Left forelimb (tissue), 1 donor: Measurements from ENCODE around the gene VMAC.
"Not testable (repeated sequence)": the region's sequence is repeated elsewhere in the genome, so short reads cannot be mapped to it uniquely, and the experiment has no call there.

Experiments used
- DNase-seq: peaks from one replicate; pipeline ENCODE4 v3.0.0-alpha.2; 2018; ENCODE audit warnings: low spot score

The VMAC gene, protein sequence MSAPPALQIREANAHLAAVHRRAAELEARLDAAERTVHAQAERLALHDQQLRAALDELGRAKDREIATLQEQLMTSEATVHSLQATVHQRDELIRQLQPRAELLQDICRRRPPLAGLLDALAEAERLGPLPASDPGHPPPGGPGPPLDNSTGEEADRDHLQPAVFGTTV

DNA sequence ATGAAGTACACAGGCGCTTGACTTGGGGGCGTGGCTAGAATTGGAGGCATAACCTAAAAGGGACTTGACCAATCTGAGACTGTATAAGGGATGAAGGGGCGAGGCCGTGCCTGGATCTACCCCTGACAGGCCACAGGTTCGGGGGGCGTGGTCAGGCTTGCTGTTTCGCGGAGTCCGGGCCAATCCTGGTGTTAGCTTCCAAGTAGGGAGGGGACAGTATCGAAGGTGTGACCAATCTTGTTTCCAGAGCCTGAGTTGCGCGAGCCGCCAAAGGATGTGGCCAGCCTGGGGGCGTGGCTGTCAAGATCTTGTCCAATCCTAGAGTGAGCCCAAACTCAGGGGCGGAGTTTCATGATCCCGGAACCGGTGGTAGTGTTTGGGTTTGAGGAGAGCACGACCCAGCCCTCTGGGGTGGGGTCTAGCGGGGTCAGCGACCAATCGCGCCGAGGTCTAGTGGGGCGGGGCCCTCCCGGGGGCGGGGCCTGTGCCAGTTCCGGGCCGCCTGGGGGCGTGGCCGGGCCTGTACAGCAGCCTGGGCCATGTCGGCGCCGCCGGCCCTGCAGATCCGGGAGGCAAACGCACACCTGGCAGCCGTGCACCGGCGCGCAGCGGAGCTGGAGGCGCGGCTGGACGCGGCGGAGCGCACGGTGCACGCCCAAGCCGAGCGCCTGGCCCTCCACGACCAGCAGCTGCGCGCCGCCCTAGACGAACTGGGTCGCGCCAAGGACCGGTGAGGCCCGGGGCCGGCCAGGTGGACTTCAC is at the start of gene VMAC:
TSS of gene VMAC (plus strand) at position 521 of the 762 bp plus-strand sequence. CDS start at position 540, 19 bp downstream.
- DNase-seq: peak; percentile 100

DNA sequence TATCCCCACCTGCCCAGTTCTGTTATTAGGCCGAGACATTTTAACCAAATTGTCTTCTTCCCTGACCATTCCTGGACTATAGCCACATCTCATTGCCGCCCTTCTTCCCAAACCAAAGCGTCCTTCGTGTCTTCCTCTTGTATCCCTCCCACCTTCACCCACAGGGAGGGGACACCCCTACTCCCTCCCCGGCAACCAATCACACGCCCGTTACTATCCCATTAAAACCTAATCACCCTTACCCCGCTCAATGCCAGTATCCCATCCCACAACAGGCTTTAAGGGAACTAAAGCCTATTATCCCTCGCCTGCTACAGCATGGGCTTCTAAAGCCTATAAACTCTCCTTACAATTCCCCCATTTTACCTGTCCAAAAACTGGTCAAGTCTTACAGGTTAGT is 49.5 kb upstream of the VMAC start:
- not testable (repeated sequence) for DNase-seq

- DNase-seq: no peak
Observed at GRCh38 chr19:5857203-5858081, 47.2 kb upstream of the VMAC start.

DNA sequence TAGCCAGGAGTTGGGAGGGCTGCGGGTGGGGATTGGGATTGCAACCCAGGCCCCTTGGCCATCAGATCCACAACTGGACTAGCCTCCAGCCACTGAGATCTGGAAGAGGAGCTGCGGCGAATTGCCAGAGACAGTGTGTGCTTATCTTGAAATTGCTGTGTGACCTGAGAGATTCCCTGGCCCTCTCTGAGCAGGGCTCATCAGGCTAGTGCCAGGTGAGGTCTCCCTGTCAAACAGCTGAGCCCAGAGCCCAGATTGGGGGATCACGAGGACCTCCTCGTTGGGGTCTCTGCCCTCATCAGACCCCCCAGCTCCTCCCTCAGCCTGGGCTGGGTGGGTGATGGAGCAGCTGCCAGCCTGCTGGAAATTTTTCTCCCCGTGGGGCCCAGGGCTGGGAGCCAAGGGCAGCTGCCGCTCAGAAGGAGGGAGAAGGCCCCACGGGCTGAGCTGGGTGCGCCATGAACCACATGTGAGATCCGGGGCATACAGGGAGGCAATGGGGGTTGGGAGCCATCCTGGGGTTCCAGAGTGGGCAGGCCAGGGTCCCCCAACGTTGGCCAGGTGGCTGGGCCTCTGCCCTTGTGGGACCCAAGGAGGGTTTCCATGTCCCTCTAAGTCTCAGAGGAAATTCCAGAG is 41.5 kb upstream of the VMAC start:
- DNase-seq: no peak

GRCh38 chr19:5864013-5864720 is 40.5 kb upstream of the VMAC start:
- no peak for DNase-seq

GRCh38 chr19:5864725-5865486 is 39.8 kb upstream of the VMAC start:
- DNase-seq: no peak

DNA sequence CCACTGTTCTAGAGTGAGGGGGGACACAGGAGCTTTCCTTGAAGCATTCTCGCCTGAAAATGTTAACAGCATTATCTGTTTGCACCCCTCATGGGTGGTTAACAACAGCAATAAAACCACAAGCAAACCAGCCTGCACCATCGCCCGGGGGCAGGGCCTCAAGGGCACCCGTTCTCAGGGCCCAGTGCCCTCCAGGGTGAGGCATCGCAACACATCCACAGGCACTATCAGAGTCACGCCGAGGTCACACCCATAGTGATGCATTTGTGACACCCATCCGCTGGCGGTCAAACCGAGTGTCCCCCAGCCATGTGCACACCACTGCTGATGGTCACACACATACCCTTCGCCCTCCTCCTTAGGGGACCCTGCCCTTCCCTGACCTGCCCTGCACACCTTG is 38.9 kb upstream of the VMAC start:
- DNase-seq: no peak

DNA sequence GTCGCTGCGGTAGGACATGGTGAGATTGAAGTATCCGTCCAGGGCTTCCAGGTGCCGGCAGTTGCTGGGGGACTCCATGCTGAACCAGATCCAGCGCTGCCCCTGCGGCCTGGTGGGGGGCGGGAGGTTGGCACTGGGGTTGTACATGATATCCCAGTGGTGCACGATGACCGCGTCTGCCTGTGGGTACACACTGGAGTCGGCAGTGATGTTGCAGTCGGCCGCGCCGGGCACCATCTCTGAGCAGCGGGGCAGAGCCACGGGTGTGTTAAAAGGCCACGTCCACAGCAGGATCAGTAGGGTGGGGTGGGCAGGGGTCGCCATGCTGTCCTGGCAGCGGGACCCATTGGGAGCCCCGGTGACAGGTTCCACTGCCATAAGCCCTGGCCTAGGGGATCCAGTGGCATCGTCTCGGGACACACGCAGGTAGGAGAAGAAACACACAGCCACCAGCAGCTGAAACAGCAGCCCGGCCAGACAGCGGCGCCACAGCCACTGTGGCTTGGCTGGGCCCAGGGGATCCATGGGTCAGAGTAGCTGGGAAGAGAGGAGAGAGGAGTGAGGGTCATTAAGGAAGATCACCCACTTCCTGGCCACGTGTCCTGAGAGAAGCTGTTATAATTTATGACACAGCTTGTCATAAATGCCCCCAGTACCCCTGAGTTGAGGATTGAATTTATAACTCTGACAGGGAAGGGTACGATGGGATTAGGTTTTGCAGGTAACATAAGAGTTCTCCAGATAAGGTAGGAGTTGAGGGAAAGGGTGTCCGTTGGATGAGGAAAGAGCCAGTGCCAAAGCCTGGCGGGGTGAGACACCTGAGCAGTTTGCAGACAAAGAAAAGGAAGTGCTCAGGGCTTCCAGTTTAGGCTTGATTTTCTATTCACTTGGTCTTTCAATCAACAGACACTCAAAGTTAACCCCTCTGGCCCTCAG is 37.2 kb upstream of the VMAC start:
- DNase-seq: no peak

GRCh38 chr19:5870986-5871394 is 33.7 kb upstream of the VMAC start:
- DNase-seq: no peak

DNA sequence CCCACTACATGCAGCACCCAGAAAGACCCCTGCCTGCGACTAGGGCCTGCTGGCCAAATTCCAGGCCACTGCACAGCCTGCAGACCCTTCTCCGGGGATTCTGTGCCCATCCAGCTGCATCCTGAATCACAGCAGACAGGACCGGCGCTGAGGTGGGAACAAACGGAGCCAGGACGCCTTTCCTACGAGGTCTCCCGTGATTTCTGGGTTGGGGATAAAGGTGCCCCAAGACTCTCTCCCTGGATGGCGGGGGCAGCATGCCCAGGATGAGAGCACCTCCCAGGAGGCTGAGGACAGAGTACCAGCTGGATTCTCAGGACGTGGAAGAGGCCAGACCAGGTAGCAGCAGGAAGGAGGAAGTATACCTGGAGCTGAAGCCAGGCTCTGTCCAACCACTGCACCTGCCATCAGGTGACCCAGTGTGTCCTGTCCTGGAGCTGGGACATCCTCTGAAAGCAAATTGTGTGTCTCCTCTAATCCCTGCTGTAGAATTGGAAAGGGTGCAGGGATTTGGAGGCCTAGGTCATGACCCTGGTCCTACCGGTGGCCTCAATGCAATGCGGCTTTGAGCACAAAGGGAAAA is 31.0 kb upstream of the VMAC start:
- DNase-seq: peak; percentile 49

DNA sequence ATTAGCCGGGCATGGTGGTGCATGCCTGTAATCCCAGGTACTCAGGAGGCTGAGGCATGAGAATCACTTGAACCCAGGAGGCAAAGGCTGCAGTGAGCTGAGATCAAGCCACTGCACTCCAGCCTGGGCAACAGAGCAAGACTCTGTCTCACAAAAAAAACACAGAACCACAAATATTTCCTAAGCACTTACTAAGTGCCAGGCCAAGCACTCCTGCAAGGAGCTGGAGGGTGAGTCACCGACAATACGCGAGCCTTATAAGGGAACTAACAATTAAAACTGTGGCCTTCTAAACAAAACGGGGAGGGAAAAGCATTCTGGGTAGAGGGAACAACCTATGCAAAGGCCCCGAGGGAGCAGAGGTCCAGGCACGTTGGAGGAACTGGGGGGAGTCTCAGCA is 30.2 kb upstream of the VMAC start:
- not testable (repeated sequence) for DNase-seq

DNA sequence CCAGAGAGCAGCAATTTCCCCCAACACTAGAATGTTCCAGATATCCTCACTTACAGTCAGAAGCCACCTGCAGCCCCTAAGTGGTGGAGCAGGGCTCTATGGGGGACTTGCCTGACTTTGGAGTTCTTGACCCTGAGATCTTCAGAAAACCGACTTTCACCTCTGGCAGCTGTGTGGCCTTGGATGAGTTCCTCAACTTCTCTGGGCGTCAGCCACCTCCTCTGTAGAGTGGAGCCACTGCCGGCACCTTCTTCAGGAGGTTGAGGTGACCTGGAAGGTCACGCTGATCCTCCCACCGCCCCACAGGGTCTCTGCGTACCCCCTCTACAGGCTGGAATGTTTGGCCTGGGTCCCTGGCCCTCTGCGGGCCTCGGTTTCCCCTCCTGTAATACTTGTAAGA is 27.2 kb upstream of the VMAC start:
- DNase-seq: no peak

- DNase-seq: no peak
Observed at GRCh38 chr19:5877882-5878281, 26.8 kb upstream of the VMAC start.

- no peak for DNase-seq
Observed at GRCh38 chr19:5880196-5880595, 24.5 kb upstream of the VMAC start.

DNA sequence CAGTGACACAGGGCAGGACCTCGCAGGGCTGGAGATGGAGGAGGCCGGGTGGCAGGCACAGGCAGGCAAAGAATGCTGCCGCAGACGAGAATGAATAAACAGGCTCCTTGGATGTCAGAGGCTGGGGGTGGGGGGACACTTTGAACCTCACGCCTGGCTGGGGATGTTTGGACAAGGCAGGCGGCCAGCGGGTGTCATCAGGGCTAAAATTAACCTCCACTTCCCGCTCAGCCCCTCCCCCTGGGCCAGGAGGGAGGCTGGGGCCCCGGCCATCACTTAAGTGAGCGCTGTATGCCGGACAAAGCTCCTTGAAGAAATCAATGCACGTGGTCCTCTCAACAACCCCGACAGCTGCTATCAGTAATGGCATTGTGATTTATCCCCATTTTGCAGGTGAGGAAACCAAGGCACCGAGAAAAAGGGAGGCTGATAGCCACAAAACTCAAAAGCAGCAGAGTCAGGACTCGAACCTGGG is 24.0 kb upstream of the VMAC start:
- peak; percentile 82 for DNase-seq

- DNase-seq: no peak
Observed at GRCh38 chr19:5881543-5882299, 23.0 kb upstream of the VMAC start.

- DNase-seq: no peak
Observed at GRCh38 chr19:5882421-5882968, 22.2 kb upstream of the VMAC start.
